Neutrophil (primary cell): ENCODE measurements around the gene CAMKK2.

Source experiments
- H3K27ac ChIP-seq: fragments of 200-600 bp; sonication (generic); 2 replicates; pipeline ENCODE4 v1.5.1; 2016; ENCODE audit warnings: mild to moderate bottlenecking, moderate library complexity
- H3K27me3 ChIP-seq: fragments of 200-600 bp; sonication (generic); 2 replicates; pipeline ENCODE4 v1.6.0; 2016; ENCODE audit warnings: mild to moderate bottlenecking
- H3K36me3 ChIP-seq: fragments of 200-600 bp; sonication (generic); 2 replicates; pipeline ENCODE4 v1.5.1; 2017
- H3K4me1 ChIP-seq, 2 experiments: fragments of 200-600 bp in 1 of 2; sonication (generic) in 1 of 2; 1 replicate in 1 of 2; 2 replicates in 1 of 2; pipeline versions ENCODE4 v1.5.1 to v1.6.1; 2013 to 2016; ENCODE audit warnings: low read depth in 1 of 2, low read length in 1 of 2, mild to moderate bottlenecking in 1 of 2, moderate library complexity in 1 of 2; ENCODE audit not compliant: control insufficient read depth in 1 of 2, insufficient read depth in 1 of 2
- H3K4me3 ChIP-seq, 2 experiments: fragments of 200-600 bp in 1 of 2; sonication (generic) in 1 of 2; 1 replicate in 1 of 2; 2 replicates in 1 of 2; pipeline ENCODE4 v1.5.1; 2013 to 2016; ENCODE audit warnings: low read depth in 1 of 2, low read length in 1 of 2, mild to moderate bottlenecking in 1 of 2, moderate library complexity in 1 of 2
- H3K9me3 ChIP-seq: fragments of 200-600 bp; sonication (generic); 2 replicates; pipeline ENCODE4 v1.5.1; 2016
- TF ChIP-seq, protein P1 (sequence below): fragments of 200-600 bp; sonication (generic); IDR thresholded peaks from 2 replicates; pipeline ENCODE4 v1.5.1; 2016; ENCODE audit warnings: antibody characterized with exemption

CAMKK2 gene

DNA sequence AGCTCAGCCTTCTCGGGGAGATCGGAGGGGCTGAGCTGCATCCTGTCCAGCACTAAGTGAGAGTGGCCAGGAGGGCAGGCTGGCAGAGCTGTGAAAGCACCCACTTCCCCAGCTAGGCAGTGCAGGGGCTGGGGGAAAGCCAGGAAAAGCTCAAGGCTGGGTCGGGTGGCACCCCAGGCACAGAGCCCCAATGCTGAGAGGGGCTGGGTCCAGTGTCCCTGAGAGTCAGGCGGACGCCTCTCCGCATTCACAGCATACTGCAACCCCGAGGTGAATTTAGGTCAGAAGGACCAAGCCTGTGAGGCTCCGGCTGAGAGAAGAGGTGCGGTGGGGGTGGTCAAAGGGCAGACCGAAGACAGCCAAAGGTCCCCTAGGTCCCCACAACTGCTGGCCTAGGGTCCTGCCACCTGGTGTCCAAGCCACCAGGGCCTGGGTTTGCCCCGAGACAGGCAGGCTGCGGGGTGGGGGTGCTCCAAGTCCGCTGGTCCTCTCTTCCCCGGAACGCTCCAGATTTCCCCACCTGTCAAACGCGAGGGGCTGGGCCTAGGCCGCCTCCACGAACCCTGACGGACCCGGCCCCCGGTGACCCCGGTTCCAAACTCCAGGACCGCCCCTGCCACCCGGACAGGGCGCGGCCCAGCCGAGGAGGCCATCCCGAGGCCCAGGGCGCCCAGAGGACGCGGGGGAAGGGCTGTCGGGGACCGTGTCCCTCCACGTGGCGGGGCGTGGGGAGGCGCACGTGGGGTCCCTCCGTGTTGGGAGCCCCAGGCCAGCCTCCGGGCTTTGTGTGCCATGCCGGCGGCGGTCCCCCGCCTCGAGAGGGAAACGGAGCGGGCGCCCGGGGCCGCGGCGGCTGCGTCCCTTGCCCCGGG is 527 bp downstream of the CAMKK2 start:
- Histone ChIP-seq H3K4me1 (peaks cover 72 to 84% of the 10 kb centered on the region in 2 experiments), H3K36me3 (peaks cover 4% of the 10 kb centered on the region)
- TF ChIP-seq, protein P1, sequence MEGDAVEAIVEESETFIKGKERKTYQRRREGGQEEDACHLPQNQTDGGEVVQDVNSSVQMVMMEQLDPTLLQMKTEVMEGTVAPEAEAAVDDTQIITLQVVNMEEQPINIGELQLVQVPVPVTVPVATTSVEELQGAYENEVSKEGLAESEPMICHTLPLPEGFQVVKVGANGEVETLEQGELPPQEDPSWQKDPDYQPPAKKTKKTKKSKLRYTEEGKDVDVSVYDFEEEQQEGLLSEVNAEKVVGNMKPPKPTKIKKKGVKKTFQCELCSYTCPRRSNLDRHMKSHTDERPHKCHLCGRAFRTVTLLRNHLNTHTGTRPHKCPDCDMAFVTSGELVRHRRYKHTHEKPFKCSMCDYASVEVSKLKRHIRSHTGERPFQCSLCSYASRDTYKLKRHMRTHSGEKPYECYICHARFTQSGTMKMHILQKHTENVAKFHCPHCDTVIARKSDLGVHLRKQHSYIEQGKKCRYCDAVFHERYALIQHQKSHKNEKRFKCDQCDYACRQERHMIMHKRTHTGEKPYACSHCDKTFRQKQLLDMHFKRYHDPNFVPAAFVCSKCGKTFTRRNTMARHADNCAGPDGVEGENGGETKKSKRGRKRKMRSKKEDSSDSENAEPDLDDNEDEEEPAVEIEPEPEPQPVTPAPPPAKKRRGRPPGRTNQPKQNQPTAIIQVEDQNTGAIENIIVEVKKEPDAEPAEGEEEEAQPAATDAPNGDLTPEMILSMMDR: no peak

DNA sequence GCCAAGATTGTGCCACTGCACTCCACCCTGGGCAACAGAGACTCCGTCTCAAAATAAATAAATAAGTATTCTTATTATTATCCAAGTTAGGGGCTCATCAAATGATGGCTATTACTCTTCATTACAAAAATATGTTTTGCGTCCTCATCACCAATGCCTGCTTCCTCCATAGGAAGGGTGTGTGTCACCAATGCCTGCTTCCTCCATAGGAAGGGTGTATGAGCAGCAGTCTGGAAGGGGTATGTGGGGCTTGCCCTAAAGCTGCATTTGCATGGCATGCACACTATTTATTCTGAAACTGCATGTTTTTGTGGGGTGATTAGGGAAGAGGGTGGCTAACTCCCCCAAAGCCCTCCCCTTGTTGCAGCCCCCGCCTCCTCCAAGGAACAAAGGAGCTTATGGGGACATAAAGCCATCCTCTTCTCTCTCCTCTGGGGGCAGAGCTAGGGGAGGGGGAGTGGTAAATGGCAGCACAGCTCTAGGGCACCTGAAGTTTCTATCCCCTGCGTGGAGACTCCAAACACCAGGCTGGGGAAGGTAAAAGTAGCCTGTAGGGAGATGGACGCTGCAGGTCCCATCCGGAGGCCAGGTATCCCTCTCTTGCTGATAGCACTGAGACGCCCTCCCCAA is 1.3 kb downstream of the CAMKK2 start:
- peak overlapping the region; percentile 99 for H3K27ac ChIP-seq
- H3K36me3 ChIP-seq: peaks cover 11% of the 10 kb centered on the region
- no peaks in the 10 kb centered on the region for H3K27me3 ChIP-seq
- TF ChIP-seq, protein P1: no peak
- H3K9me3 ChIP-seq: no peaks in the 10 kb centered on the region
- H3K4me1 ChIP-seq: peaks cover 74 to 84% of the 10 kb centered on the region in 2 experiments
- peak overlapping the region; percentile 93 to 99 for H3K4me3 ChIP-seq

More for the DNA sequence above, 527 bp downstream of the CAMKK2 start:
- peak overlapping the region; percentile 99 for H3K27ac ChIP-seq
- no peaks in the 10 kb centered on the region for H3K27me3 ChIP-seq
- H3K4me3 ChIP-seq: peak overlapping the region; percentile 93 to 99
- no peaks in the 10 kb centered on the region for H3K9me3 ChIP-seq

DNA sequence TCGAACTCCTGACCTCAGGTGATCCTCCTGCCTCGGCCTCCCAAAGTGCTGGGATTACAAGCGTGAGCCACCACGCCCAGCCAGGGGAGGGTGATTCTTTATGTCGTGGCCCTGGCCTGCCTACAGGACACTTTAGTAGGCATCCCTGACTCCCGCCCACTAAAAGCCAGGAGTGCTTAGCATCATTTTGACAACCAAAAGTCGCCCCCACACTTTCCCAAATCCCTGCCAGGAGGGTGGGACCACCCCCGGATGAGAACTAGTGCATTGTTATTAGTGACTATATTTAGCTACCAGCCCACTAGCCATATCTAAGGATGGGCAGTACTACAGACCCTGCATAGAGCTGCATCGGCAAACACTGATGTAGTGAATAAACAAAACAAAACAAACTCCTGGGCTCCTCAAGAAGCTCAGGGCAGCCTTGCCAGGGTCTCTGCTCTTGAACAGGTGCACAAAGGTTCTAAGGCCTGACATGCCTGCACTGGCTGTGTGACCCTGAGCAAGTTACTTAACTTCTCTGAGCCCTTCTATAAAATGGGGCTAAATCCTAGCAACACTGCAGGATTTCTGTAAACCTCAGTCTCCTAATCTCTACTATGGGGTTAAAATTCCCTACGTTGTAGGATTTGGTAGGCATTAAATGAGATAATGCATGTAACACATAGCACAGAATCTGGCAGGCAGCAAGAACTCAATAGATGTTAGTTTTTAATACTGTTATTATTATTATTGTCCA is 2.2 kb downstream of the CAMKK2 start:
- peaks cover 78 to 84% of the 10 kb centered on the region in 2 experiments for H3K4me1 ChIP-seq
- H3K27me3 ChIP-seq: no peaks in the 10 kb centered on the region
- H3K9me3 ChIP-seq: no peaks in the 10 kb centered on the region
- TF ChIP-seq, protein P1: no peak
- peak overlapping the region; percentile 93 to 99 for H3K4me3 ChIP-seq
- H3K36me3 ChIP-seq: peaks cover 11% of the 10 kb centered on the region
- peak overlapping the region; percentile 99 for H3K27ac ChIP-seq

DNA sequence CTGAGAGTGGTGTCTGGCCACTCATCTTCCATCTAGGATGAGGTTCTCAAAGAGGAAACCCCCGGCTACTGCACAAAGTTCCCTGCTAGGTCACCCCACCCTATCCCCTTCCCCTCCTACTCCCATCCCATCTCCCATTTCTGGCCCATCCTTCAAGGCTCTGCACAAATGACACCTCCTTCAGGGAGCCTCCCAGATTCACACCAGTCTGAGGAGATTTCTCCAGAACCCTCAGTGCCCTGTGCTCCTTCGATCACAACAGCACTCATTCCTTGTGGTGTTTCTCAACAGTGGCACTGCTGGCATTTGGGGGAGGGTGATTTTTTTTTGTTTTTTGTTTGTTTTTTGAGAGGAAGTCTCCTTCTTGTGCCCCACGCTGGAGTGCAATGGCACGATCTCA is 2.9 kb downstream of the CAMKK2 start:
- Histone ChIP-seq H3K4me1 (peaks cover 85 to 88% of the 10 kb centered on the region in 2 experiments), H3K27ac (peak overlapping the region; percentile 99), H3K27me3 (no peaks in the 10 kb centered on the region), H3K36me3 (peaks cover 11% of the 10 kb centered on the region), H3K9me3 (no peaks in the 10 kb centered on the region), H3K4me3 (peak overlapping the region; percentile 93 to 99)
- TF ChIP-seq, protein P1: no peak

DNA sequence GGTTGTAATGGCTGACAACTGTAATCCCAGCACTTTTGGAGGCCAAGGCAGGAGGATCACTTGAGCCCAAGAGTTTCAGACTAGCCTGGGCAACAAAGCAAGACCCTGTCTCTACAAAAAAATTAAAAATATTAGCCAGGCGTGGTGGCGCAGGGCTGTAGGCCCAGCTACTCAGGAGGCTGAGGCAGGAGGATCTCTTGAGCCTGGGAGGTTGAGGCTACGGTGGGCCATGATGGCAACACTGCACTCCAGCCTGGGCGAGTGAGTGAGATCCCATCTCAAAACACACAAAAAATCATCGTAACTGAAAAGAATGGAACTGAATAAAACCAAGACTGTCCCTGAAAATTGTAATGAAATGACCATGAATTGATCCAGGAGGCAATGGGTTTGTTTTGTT is 6.1 kb downstream of the CAMKK2 start:
- peaks cover 11% of the 10 kb centered on the region for H3K36me3 ChIP-seq
- no peaks in the 10 kb centered on the region for H3K27me3 ChIP-seq
- H3K9me3 ChIP-seq: no peaks in the 10 kb centered on the region
- H3K4me3 ChIP-seq: no peak overlapping the region
- peak overlapping the region; percentile 99 for H3K27ac ChIP-seq
- TF ChIP-seq, protein P1: no peak
- peaks cover 100% of the 10 kb centered on the region in 2 experiments for H3K4me1 ChIP-seq
